HUES6 (cell line): ENCODE results near the gene GADD45G.

Experiments used
- H3K27ac ChIP-seq: 2 replicates; pipeline ENCODE4 v1.7.0; 2013; ENCODE audit warnings: low read depth, mild to moderate bottlenecking, low read length, inconsistent platforms
- H3K27me3 ChIP-seq: 2 replicates; pipeline ENCODE4 v1.6.1; 2013; ENCODE audit warnings: low read length; ENCODE audit not compliant: control insufficient read depth, insufficient read depth
- H3K36me3 ChIP-seq: 2 replicates; pipeline ENCODE4 v1.6.1; 2013; ENCODE audit warnings: low read length; ENCODE audit not compliant: control insufficient read depth, insufficient read depth
- H3K4me1 ChIP-seq: 2 replicates; pipeline ENCODE4 v1.6.1; 2013; ENCODE audit warnings: low read length; ENCODE audit not compliant: control insufficient read depth, insufficient read depth
- H3K4me3 ChIP-seq: 2 replicates; pipeline ENCODE4 v1.5.1; 2013; ENCODE audit warnings: low read depth, low read length
- H3K9ac ChIP-seq: one replicate; pipeline ENCODE4 v1.6.1; 2013; ENCODE audit warnings: mild to moderate bottlenecking, low read length
- H3K9me3 ChIP-seq: 2 replicates; pipeline ENCODE4 v1.6.1; 2013; ENCODE audit warnings: low read depth, low read length; ENCODE audit not compliant: control insufficient read depth, insufficient read depth

GADD45G gene

DNA sequence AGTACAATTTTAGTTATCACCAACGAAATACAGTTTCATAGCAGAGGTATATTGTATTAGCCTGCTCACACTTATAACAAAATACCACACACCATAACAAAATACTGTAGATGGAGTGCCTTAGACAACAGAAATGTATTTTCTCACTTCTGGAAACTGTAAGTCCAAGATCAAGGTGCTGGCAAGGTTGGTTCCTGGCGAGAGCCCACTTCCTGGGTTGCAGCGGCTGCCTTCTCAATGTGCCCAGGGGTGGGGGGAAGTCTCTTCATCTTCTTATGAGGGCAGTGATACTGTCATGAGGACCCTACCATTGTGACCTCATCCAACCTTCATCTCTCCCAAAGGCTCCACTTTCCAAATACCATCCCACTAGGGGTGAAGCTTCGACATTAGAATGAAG lies 30.5 kb upstream of the GADD45G start:
- Histone ChIP-seq H3K27me3 (no peaks in the 10 kb centered on the region), H3K36me3 (no peaks in the 10 kb centered on the region), H3K4me3 (no peak overlapping the region), H3K9ac (no peak overlapping the region), H3K9me3 (no peaks in the 10 kb centered on the region), H3K27ac (no peak overlapping the region), H3K4me1 (no peaks in the 10 kb centered on the region)

DNA sequence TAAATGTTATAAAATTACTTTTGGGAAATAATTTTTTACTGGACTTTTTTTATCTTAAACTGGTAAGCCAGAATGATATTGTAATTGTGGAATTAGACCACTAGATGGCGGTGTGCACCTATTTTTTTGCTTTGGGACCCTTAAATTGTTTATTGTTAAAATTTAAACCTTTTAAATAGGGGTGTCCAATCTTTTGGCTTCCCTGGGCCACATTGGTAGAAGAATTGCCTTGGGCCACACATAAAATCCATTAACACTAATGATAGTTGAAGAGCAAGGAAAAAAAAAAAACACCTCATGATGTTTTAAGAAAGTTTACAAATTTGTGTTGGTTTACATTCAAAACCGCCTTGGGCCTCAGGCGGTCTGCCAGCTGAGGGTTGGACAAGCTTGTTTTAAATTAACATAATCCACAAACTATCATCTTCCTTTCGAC lies 28.4 kb upstream of the GADD45G start:
- Histone ChIP-seq H3K9me3 (no peaks in the 10 kb centered on the region), H3K9ac (no peak overlapping the region), H3K4me1 (no peaks in the 10 kb centered on the region), H3K36me3 (no peaks in the 10 kb centered on the region), H3K27me3 (no peaks in the 10 kb centered on the region), H3K4me3 (no peak overlapping the region), H3K27ac (no peak overlapping the region)

DNA sequence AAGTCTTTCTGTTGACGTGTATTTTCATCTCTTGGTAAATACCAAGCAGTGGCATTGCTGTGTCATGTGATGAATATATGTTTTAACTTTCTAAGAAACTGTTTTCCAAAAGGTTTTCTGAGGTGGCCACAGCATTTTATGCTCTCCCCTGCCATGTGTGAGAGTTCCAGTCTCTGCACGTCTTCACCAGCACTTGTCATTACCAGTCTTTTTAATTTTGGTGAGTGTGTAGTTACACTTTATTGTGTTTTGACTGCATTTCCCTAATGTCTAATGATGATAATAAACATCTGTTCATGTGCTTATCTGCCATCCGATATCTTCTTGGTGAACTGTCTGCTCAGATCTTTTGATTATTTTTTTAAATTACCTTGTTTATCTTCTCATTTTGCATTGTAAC lies 27.4 kb upstream of the GADD45G start:
- H3K4me1 ChIP-seq: no peaks in the 10 kb centered on the region
- H3K27me3 ChIP-seq: no peaks in the 10 kb centered on the region

DNA sequence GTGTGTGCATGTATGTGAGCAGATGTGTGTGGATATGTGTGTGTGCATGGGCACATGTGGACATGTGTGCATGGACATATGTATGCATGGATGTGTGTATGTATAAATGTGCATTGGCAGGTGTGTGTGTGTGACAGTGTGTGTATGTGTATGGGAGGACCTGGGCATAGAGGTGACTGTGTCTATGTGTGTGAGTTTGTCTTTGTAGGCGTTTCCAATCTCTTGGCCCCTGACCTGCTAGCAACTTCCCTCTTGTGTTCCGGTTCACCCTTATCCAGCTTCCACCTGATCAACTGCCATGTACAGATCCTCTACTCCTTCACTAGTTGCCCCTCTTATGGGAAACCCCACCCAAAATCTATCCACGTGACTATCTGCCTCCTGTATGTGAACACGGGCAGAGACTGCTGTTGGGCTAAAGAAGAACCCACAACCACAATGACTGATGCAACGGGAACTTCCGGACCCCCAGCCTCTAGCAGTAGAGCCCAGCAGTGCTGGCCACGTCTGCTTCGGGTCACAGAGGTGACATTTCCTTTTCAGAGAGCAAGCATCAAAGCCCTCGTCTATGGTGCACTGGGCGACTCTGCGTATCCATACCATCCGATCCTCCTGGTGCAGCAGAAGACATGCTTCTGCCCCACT lies 24.9 kb upstream of the GADD45G start:
- Histone ChIP-seq H3K9ac (no peak overlapping the region), H3K9me3 (no peaks in the 10 kb centered on the region), H3K36me3 (no peaks in the 10 kb centered on the region), H3K27me3 (no peaks in the 10 kb centered on the region), H3K4me3 (no peak overlapping the region), H3K4me1 (no peaks in the 10 kb centered on the region), H3K27ac (no peak overlapping the region)

More for the DNA sequence above, 27.4 kb upstream of the GADD45G start:
- Histone ChIP-seq H3K9me3 (no peaks in the 10 kb centered on the region), H3K4me3 (no peak overlapping the region), H3K27ac (no peak overlapping the region), H3K9ac (no peak overlapping the region), H3K36me3 (no peaks in the 10 kb centered on the region)

GRCh38 chr9:89586311-89586710 lies 18.5 kb upstream of the GADD45G start:
- Histone ChIP-seq H3K9ac (no peak overlapping the region), H3K27ac (no peak overlapping the region), H3K4me3 (no peak overlapping the region), H3K27me3 (no peaks in the 10 kb centered on the region), H3K4me1 (no peaks in the 10 kb centered on the region), H3K36me3 (no peaks in the 10 kb centered on the region), H3K9me3 (no peaks in the 10 kb centered on the region)

GRCh38 chr9:89588271-89588879 lies 16.4 kb upstream of the GADD45G start:
- Histone ChIP-seq H3K4me1 (peaks cover 8% of the 10 kb centered on the region), H3K27ac (no peak overlapping the region), H3K9me3 (no peaks in the 10 kb centered on the region), H3K27me3 (no peaks in the 10 kb centered on the region), H3K36me3 (no peaks in the 10 kb centered on the region), H3K4me3 (no peak overlapping the region), H3K9ac (no peak overlapping the region)

GRCh38 chr9:89590415-89590814 lies 14.4 kb upstream of the GADD45G start:
- Histone ChIP-seq H3K4me1 (peaks cover 12% of the 10 kb centered on the region), H3K9ac (no peak overlapping the region), H3K9me3 (no peaks in the 10 kb centered on the region), H3K36me3 (no peaks in the 10 kb centered on the region), H3K27ac (no peak overlapping the region), H3K4me3 (no peak overlapping the region), H3K27me3 (no peaks in the 10 kb centered on the region)

DNA sequence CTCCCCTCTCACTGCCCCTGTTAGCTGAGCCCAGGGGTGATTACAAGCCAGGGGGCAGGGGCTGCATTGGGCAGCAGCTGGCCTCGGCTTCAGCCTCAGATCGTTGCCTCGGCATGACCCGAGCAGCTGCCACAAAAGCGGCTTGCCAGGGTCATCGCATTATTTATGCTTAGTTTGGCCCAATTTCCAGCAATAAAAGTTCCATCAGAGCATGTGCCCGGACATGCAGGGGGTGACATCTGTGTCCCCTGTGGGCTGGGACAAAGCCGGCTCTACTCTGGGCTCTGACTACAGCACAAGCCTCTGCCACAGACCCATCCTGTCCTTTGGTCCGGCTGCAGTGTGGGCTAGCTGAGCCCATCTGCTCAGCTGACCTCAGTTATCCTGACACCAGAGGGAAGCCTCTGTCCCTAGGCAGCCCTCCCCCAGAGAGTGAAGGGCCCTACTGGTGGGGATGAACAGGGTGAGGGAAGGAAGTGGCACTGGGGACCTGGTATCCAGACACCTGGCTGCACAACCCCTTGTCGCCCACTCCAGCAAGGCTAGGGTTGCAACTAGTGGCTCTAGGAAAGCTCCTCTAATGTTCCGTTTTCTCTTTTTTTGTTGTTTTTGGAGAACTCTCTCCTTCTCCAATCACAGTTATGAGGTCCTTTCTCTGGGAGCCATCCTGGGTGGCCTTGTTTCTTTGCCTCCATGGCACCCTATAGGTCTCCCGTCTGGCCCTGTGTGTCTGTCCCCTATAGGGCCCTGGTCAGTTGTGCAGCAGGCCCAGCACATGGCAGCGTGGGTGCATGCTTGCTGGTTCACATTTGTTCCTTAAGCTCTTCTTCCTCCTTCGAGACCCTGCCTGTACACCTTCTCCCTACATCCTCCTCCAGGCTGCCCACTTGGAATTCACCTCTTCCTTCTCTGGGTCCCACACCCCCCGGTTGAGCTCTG lies 13.3 kb upstream of the GADD45G start:
- Histone ChIP-seq H3K27ac (no peak overlapping the region), H3K9ac (no peak overlapping the region), H3K4me1 (peaks cover 12% of the 10 kb centered on the region), H3K27me3 (0 out of 2 replicates have a peak, but pooled peaks cover 3% of the 10 kb centered on the region), H3K36me3 (no peaks in the 10 kb centered on the region), H3K9me3 (no peaks in the 10 kb centered on the region), H3K4me3 (no peak overlapping the region)

DNA sequence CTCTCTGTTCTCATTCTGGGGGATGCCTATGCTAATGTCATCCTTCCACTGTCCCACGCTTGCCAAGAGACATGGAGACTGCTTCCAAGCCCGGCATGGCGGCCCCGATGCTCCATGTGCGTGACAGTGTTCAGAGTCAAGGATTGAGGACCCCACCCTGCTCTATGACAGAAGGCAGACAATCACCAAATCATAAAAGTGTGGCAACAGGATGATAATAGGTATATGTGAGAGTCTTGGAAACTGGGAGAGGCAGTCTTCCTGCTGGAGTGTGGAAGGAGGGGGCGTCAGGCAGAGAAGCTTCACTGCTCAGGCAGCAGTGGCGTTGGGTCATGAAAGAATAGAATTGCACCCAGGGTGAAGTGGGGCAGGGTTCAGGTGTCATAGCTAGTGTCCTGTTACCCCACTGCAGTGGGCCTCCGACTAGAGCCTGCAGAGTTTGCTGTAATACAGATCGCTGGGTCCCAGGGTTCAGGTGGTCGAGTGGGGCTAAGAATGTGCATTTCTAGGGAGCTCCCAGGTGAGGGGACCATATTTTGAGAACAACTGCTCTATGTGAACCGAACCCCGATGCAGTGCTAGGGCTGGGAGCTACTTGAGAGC lies 12.5 kb upstream of the GADD45G start:
- Histone ChIP-seq H3K9ac (no peak overlapping the region), H3K4me1 (peaks cover 12% of the 10 kb centered on the region), H3K27ac (no peak overlapping the region), H3K36me3 (no peaks in the 10 kb centered on the region), H3K4me3 (no peak overlapping the region), H3K9me3 (no peaks in the 10 kb centered on the region), H3K27me3 (0 out of 2 replicates have a peak, but pooled peaks cover 3% of the 10 kb centered on the region)

DNA sequence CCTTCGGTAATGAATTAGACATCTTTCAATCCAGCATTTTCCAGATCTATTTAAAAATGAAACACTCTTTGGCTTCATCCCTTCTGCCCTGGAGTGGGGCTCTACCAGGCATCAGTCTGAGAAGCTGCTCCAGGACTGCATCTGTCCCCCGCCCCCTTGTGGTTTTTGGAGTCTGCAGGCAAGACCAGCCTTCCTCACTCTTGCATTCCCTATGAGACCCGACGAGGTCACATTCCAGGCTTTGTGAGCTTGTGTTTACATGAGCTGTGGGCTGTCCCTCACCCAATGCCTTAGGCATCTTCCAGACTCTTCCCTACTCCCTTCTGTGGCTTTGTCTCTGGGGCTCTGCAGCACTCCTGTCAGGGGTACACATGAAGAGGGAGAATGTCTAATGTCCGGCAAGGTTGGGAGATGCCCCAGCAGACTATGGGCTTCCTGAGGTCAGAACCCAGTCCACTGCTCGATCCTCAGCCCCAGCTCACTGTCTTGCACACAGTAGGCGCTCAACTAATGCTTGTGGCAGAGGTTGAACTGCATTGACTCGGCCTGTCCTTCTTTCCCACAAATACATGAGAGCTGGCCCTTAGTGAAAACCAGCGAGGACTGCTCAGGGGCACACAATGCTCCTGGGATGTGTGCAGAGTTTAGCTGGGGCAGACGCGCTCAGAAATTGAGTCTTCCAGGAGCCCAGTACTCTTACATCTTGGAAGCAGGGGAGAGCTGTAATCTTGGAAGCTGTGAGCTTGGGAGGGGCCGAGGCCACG lies 11.7 kb upstream of the GADD45G start:
- Histone ChIP-seq H3K27me3 (0 out of 2 replicates have a peak, but pooled peaks cover 3% of the 10 kb centered on the region), H3K9ac (no peak overlapping the region), H3K27ac (no peak overlapping the region), H3K4me1 (peaks cover 12% of the 10 kb centered on the region), H3K9me3 (no peaks in the 10 kb centered on the region), H3K36me3 (no peaks in the 10 kb centered on the region), H3K4me3 (no peak overlapping the region)
